Smooth muscle cell (in vitro differentiated cells): Measurements from ENCODE around the gene ANO8. TPM values are rescaled to one million over a fixed set of nuclear protein-coding genes. Genes with fewer than 3 reads are reported as not detected.
A peak's percentile ranks its signal among the peaks of the same experiment; 100 is the strongest.

Experiments
- DNase-seq: peaks from one replicate; lab custom pipeline; 2025; ENCODE audit not compliant: unreplicated experiment; lab: John Stamatoyannopoulos, UW
- H2AFZ ChIP-seq: fragments of 200-600 bp; sonication (generic); 2 replicates; pipeline ENCODE4 v1.6.0; 2016; ENCODE audit warnings: antibody characterized with exemption, low read depth, mild to moderate bottlenecking
- H3F3A ChIP-seq: fragments of 200-600 bp; sonication (generic); 2 replicates; pipeline ENCODE4 v1.6.0; 2017; ENCODE audit warnings: antibody characterized with exemption, low read depth
- H3K27ac ChIP-seq: fragments of 200-600 bp; sonication (generic); 2 replicates; pipeline ENCODE4 v1.5.1; 2016; ENCODE audit warnings: low read depth, mild to moderate bottlenecking
- H3K27me3 ChIP-seq: fragments of 200-600 bp; sonication (generic); 2 replicates; pipeline ENCODE4 v1.6.1; 2016; ENCODE audit warnings: low read depth, mild to moderate bottlenecking
- H3K36me3 ChIP-seq: fragments of 200-600 bp; sonication (generic); 2 replicates; pipeline ENCODE4 v1.5.1; 2016; ENCODE audit warnings: low read depth
- H3K4me1 ChIP-seq: fragments of 200-600 bp; sonication (generic); 2 replicates; pipeline ENCODE4 v1.5.1; 2016; ENCODE audit warnings: low read depth
- H3K4me2 ChIP-seq: fragments of 200-600 bp; sonication (generic); 2 replicates; pipeline ENCODE4 v1.6.0; 2016; ENCODE audit warnings: mild to moderate bottlenecking
- H3K4me3 ChIP-seq: fragments of 200-600 bp; sonication (generic); 2 replicates; pipeline ENCODE4 v1.5.1; 2016; ENCODE audit warnings: mild to moderate bottlenecking
- H3K79me2 ChIP-seq: fragments of 200-600 bp; sonication (generic); 2 replicates; pipeline ENCODE4 v1.6.0; 2016; ENCODE audit warnings: low read depth, mild to moderate bottlenecking
- H3K9ac ChIP-seq: fragments of 200-600 bp; sonication (generic); 2 replicates; pipeline ENCODE4 v1.6.0; 2016; ENCODE audit warnings: low read depth
- H3K9me3 ChIP-seq: fragments of 200-600 bp; sonication (generic); replicated peaks from 2 replicates; pipeline ENCODE4 v1.5.1; 2016; ENCODE audit warnings: low read depth
- H4K20me1 ChIP-seq: fragments of 200-600 bp; sonication (generic); 2 replicates; pipeline ENCODE4 v1.6.0; 2016; ENCODE audit warnings: low read depth
- WGBS: methylation state at CpG from one replicate; pipeline ENCODE4 v1.1.7; 2016; ENCODE audit warnings: low lambda C conversion rate; 5-methylcytosine and 5-hydroxymethylcytosine counted together
- polyA plus RNA-seq: library from polyadenylated mRNA; unstranded; fragments of >200 nt; fragmentation: Nextera tagmentation; extraction: Ambion mirVana; gene quantifications from 2 replicates; pipeline ENCODE4 v1.2.1, GENCODE V29; 2016
- total RNA-seq: library from RNA; depleted of rRNA; stranded (reverse); fragments of >200 nt; gene quantifications from 2 replicates; pipeline ENCODE4 v1.2.3, GENCODE V29; 2014
- TF ChIP-seq, protein P1 (sequence below): fragments of 200-600 bp; sonication (generic); IDR thresholded peaks from 2 replicates; pipeline ENCODE4 v1.5.1; 2017; ENCODE audit warnings: borderline replicate concordance, mild to moderate bottlenecking, antibody characterized with exemption; ENCODE audit not compliant: insufficient read depth, poor library complexity, severe bottlenecking

Gene ANO8
- total and polyA plus RNA-seq, 2 experiments from 2014 or later: 1.3 to 8.0 TPM

DNA sequence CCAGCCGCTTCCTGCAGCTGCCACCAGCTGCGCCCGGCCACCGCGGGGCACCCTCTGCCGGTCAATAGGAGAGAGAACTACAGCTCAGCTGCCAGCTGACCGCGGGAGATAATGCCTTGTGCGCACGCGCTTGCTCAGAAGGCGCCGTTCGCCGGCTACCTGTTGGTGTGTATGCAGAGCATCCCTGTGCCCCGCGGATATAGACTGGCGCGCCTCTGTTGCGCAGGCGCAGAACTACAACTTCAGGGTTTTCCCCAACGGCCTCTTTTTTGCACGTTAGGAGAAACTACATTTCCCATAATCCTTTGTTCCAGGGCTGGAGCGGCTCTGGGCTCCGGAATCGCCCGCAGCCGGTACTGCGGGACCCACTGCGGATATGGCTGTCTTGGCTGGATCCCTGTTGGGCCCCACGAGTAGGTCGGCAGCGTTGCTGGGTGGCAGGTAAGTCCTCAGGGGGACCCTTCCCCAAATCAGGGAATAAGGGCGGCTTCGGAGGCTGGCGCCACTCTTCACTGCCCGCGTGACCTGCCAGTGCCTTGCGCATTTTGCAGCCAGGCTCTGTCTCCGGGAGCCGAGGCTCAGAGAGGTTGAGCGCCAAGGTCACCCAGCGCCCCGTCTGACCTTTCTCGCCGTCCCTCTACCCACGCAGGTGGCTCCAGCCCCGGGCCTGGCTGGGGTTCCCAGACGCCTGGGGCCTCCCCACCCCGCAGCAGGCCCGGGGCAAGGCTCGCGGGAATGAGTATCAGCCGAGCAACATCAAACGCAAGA, 29.0 kb downstream of the ANO8 start, which contains the start of gene MRPL34:
Gene MRPL34, plus strand, starts transcription at position 356 of the 768 bp plus-strand sequence. Its CDS starts 21 bp downstream, at position 377.
- TF ChIP-seq, protein P1, sequence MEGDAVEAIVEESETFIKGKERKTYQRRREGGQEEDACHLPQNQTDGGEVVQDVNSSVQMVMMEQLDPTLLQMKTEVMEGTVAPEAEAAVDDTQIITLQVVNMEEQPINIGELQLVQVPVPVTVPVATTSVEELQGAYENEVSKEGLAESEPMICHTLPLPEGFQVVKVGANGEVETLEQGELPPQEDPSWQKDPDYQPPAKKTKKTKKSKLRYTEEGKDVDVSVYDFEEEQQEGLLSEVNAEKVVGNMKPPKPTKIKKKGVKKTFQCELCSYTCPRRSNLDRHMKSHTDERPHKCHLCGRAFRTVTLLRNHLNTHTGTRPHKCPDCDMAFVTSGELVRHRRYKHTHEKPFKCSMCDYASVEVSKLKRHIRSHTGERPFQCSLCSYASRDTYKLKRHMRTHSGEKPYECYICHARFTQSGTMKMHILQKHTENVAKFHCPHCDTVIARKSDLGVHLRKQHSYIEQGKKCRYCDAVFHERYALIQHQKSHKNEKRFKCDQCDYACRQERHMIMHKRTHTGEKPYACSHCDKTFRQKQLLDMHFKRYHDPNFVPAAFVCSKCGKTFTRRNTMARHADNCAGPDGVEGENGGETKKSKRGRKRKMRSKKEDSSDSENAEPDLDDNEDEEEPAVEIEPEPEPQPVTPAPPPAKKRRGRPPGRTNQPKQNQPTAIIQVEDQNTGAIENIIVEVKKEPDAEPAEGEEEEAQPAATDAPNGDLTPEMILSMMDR: peak; percentile 58
- peak within 1 kb of the TSS; percentile 84 for H2AFZ ChIP-seq
- no peaks in the 10 kb centered on the region for H3K36me3 ChIP-seq
- no peaks in the 10 kb centered on the region for H3K27me3 ChIP-seq
- peak within 1 kb of the TSS; percentile 40 for H3K9ac ChIP-seq
- H3K4me2 ChIP-seq: peak within 1 kb of the TSS; percentile 85
- H4K20me1 ChIP-seq: peaks cover 4% of the 10 kb centered on the region
- peaks cover 5% of the 10 kb centered on the region for H3F3A ChIP-seq
- H3K79me2 ChIP-seq: peaks cover 13% of the 10 kb centered on the region
- peak within 1 kb of the TSS; percentile 57 for H3K27ac ChIP-seq
- peak within 1 kb of the TSS; percentile 68 for H3K4me3 ChIP-seq
- no peaks in the 10 kb centered on the region for H3K9me3 ChIP-seq
- H3K4me1 ChIP-seq: peaks cover 17% of the 10 kb centered on the region
- peak; percentile 85 for DNase-seq
- WGBS: under 1% methylated on average over 55 of the region's 55 CpGs

DNA sequence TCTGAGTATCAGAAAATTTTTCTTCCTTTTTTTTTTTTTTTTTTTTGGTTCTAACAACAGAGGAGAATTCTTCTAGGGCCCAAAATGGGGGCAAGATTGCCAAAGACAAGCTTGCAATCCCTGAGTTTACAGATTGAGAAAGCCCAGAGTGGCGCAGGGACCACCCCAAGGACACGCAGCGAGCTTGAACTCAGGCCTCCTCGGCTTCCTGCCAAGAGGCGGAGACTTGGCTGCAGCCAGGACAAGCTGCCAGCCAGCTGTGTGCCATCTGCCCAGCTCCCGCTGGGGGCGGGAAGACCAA, 29.5 kb downstream of the ANO8 start:
- Histone ChIP-seq H3K4me3 (peak overlapping the region; percentile 68), H3K79me2 (peaks cover 8% of the 10 kb centered on the region), H3K9ac (no peak overlapping the region), H4K20me1 (peaks cover 2% of the 10 kb centered on the region), H2AFZ (no peak overlapping the region), H3K27me3 (no peaks in the 10 kb centered on the region), H3K27ac (no peak overlapping the region), H3F3A (peaks cover 5% of the 10 kb centered on the region), H3K9me3 (no peaks in the 10 kb centered on the region), H3K4me1 (peaks cover 12% of the 10 kb centered on the region), H3K36me3 (no peaks in the 10 kb centered on the region), H3K4me2 (peak overlapping the region; percentile 85)
- no peak for DNase-seq
- 12% methylated on average over 7 of the region's 7 CpGs for WGBS
- TF ChIP-seq, protein P1: no peak

DNA sequence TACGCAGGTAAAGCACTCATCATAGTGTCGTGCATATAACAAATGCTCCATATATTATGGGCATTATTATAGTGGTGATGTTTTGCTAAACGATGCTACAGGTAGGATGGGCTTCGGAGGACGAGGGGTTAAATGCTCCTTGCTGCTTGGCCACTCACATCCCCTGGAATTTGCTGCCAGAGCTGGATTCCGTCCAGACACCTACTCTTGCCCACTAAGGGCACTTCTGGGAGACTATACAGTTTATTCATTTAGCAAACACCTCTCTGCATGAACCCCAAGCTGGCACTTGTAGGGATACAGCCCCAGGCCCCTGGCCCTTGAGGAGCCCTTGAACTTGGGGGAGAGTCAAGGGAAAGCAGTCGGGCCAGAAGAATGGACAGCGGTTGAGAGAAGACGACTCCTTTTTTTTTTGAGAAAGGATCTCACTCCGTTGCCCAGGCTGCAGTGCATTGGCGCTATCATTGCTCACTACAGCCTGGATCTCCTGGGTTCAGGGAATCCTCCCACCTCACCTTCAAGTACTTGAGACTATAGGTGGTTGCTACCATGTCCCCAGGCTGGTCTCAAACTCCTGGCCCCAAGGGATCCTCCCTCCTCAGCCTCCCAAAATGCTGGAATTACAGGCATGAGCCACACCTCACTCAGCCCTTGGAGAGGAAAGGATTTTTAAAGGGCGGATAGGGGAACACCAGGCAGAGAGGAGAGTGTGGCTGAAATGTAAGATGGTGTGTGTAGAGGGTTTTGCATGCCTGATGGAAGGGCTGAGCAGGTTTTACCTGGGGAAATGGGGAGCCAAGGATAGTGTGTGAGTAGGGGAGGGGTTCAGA, 30.1 kb downstream of the ANO8 start:
- Histone ChIP-seq H3F3A (peaks cover 5% of the 10 kb centered on the region), H3K36me3 (no peaks in the 10 kb centered on the region), H3K4me3 (peak overlapping the region; percentile 68), H3K9me3 (no peaks in the 10 kb centered on the region), H2AFZ (no peak overlapping the region), H3K27ac (peak overlapping the region; percentile 18), H3K4me2 (peak overlapping the region; percentile 85), H3K79me2 (peaks cover 2% of the 10 kb centered on the region), H3K4me1 (peaks cover 8% of the 10 kb centered on the region), H3K9ac (no peak overlapping the region), H4K20me1 (no peaks in the 10 kb centered on the region), H3K27me3 (no peaks in the 10 kb centered on the region)
- no peak for DNase-seq
- TF ChIP-seq, protein P1: no peak
- 80% methylated on average over 12 of the region's 12 CpGs for WGBS
